PC-9 (cell line): Measurements from ENCODE around the gene ZSCAN10.

Source experiments
- CTCF ChIP-seq: fragments of 200-600 bp; sonication (generic); conservative IDR thresholded peaks from 2 replicates; pipeline ENCODE4 v1.6.1; 2017; ENCODE audit warnings: mixed run types, antibody characterized with exemption, mild to moderate bottlenecking, moderate library complexity
- EZH2 ChIP-seq: fragments of 200-600 bp; sonication (generic); IDR thresholded peaks from 2 replicates; pipeline ENCODE4 v1.8.0; 2017; ENCODE audit warnings: antibody characterized with exemption, low read depth

- TF ChIP-seq CTCF (no peak), EZH2 (no peak)
These were observed 49.4 kb upstream of the ZSCAN10 start for GRCh38 chr16:3148256-3149192.
